Astrocyte (in vitro differentiated cells and primary cell): ENCODE data around the gene TOP3B. TPM values are rescaled to one million over a fixed set of nuclear protein-coding genes. Genes with fewer than 3 reads are reported as not detected.

Source experiments
- DNase-seq: peaks from one replicate; pipeline ENCODE4 v3.0.0-alpha.2; 2010; ENCODE audit warnings: low read depth
- FAIRE-seq: peaks from 2 replicates; lab custom pipeline; 2011; peaks lifted over from hg19 to GRCh38; lab: Jason Lieb, UNC
- H2AFZ ChIP-seq: 2 replicates; pipeline ENCODE4 v1.6.0; 2012; ENCODE audit warnings: low read depth, low read length, inconsistent platforms
- H3K27ac ChIP-seq: 2 replicates; pipeline ENCODE4 v1.5.1; 2011; ENCODE audit warnings: low read depth, low read length, inconsistent platforms
- H3K27me3 ChIP-seq: 2 replicates; pipeline ENCODE4 v1.6.0; 2011; ENCODE audit warnings: low read length, inconsistent platforms; ENCODE audit not compliant: insufficient read depth
- H3K36me3 ChIP-seq: 2 replicates; pipeline ENCODE4 v1.5.1; 2011; ENCODE audit warnings: low read length, inconsistent platforms; ENCODE audit not compliant: insufficient read depth
- H3K4me1 ChIP-seq: 2 replicates; pipeline ENCODE4 v1.5.1; 2011; ENCODE audit warnings: low read length, inconsistent platforms; ENCODE audit not compliant: insufficient read depth
- H3K4me2 ChIP-seq: 2 replicates; pipeline ENCODE4 v1.6.0; 2012; ENCODE audit warnings: low read length, inconsistent platforms
- H3K4me3 ChIP-seq: 2 replicates; pipeline ENCODE4 v1.5.1; 2011; ENCODE audit warnings: low read depth, mild to moderate bottlenecking, low read length, inconsistent platforms; ENCODE audit not compliant: insufficient read depth
- H3K79me2 ChIP-seq: 2 replicates; pipeline ENCODE4 v1.6.0; 2012; ENCODE audit warnings: mild to moderate bottlenecking, low read length, inconsistent platforms; ENCODE audit not compliant: insufficient read depth
- H3K9ac ChIP-seq: 2 replicates; pipeline ENCODE4 v1.6.0; 2012; ENCODE audit warnings: mild to moderate bottlenecking, low read length, inconsistent platforms
- H3K9me3 ChIP-seq: 2 replicates; pipeline ENCODE4 v1.5.1; 2012; ENCODE audit warnings: low read depth, mild to moderate bottlenecking, low read length, inconsistent platforms; ENCODE audit not compliant: insufficient read depth
- H4K20me1 ChIP-seq: 2 replicates; pipeline ENCODE4 v1.6.0; 2012; ENCODE audit warnings: low read length, inconsistent platforms; ENCODE audit not compliant: insufficient read depth
- H3K27ac Mint-ChIP-seq: one replicate; pipeline ENCODE4 v1.8.0; 2021; ENCODE audit warnings: mild to moderate bottlenecking, mixed read lengths; ENCODE audit not compliant: unreplicated experiment
- H3K27me3 Mint-ChIP-seq: one replicate; pipeline ENCODE4 v1.8.0; 2021; ENCODE audit warnings: low read depth, mixed read lengths; ENCODE audit not compliant: unreplicated experiment
- H3K36me3 Mint-ChIP-seq: one replicate; pipeline ENCODE4 v1.8.0; 2021; ENCODE audit warnings: low read depth, mixed read lengths; ENCODE audit not compliant: unreplicated experiment
- H3K4me1 Mint-ChIP-seq: one replicate; pipeline ENCODE4 v1.8.0; 2021; ENCODE audit warnings: low read depth, mixed read lengths; ENCODE audit not compliant: unreplicated experiment
- H3K4me3 Mint-ChIP-seq: one replicate; pipeline ENCODE4 v1.8.0; 2021; ENCODE audit warnings: mild to moderate bottlenecking, moderate library complexity, mixed read lengths; ENCODE audit not compliant: unreplicated experiment
- H3K9me3 Mint-ChIP-seq: one replicate; pipeline ENCODE4 v1.8.0; 2021; ENCODE audit warnings: mild to moderate bottlenecking, mixed read lengths; ENCODE audit not compliant: unreplicated experiment
- EZH2 ChIP-seq: IDR thresholded peaks from 2 replicates; pipeline ENCODE4 v1.6.1; 2012; ENCODE audit warnings: mild to moderate bottlenecking, low read length, inconsistent platforms; ENCODE audit not compliant: insufficient read depth
- total RNA-seq: library from RNA; stranded (reverse); gene quantifications from 2 replicates; pipeline ENCODE4 v1.2.1, GENCODE V29; 2021
- TF ChIP-seq, protein P1 (sequence below): IDR thresholded peaks from 2 replicates; pipeline ENCODE4 v1.5.1; 2011; ENCODE audit warnings: low read depth, mild to moderate bottlenecking, inconsistent platforms, low read length, moderate library complexity; ENCODE audit not compliant: insufficient read depth

The TOP3B gene
- total RNA-seq, 1 donor from 2014 or later: 37.3 TPM

DNA sequence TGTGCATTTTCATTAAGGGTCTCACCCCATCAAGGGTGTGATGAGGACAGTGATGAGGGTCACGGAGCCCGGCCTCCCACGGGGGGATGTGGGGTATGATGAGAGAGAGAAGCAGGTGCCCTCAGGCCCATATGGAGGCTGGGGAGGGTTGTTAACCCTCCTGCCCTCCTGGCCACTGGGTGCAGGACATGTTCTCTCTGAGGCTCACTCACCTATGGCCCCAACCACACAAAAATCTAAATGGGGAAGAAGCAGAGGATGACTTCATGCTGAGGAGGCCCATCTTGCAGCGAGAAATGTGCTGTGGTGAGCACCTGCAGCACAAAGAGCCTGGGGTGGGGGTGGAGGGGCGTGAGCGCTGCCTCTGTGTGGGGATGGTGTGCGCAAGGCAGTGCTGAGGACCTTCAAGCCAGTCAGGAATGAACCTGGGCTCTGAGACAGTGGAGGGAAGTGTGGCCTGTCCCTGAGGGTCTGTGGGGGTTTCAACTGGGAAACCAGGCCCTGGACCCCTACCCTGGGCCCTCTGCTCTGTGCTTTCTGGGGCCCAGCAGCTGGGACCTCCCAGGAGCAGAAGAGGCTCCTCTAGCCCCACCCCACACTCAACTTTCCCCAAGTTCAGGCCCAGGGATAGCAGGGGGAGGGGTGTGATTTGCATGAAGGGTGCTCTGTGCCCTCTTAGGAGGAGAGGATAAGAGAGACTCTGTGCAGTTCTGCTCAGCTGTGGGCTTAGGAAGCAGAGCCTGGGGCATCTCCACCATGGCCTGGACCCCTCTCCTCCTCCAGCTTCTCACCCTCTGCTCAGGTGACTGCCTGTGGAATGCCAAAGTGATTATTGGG, 43.0 kb upstream of the TOP3B start:
- peaks cover 4% of the 10 kb centered on the region for H3K27me3 Mint-ChIP-seq
- no peaks in the 10 kb centered on the region for H3K9me3 Mint-ChIP-seq

DNA sequence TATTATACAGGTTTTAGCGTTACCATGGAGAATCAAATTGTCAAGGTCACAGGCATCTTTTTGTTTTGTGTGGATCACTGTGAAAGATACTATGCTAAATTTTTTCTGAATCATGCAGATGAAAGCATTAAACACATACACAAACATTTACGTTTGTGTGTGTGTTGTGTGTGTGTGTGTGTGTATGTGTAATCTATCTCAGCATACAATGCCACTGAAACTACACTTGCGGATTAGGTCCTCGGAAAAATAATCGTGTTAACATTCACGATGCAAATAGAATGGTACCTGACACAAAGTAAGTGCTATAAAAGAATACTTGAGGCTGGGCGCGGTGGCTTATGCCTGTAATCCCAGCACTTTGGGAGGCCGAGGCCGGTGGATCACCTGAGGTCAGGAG, 41.9 kb upstream of the TOP3B start:
- no peaks in the 10 kb centered on the region for H3K27me3 ChIP-seq
- no peak overlapping the region for H3K27ac ChIP-seq
- H3K4me1 ChIP-seq: no peaks in the 10 kb centered on the region
- Mint-ChIP-seq H3K27me3 (peaks cover 4% of the 10 kb centered on the region), H3K27ac (no peak overlapping the region), H3K9me3 (no peaks in the 10 kb centered on the region), H3K36me3 (no peaks in the 10 kb centered on the region), H3K4me3 (no peak overlapping the region), H3K4me1 (peaks cover 9% of the 10 kb centered on the region)
- no peak for FAIRE-seq
- no peak overlapping the region for H2AFZ ChIP-seq
- H4K20me1 ChIP-seq: no peaks in the 10 kb centered on the region
- H3K4me3 ChIP-seq: no peak overlapping the region
- H3K9me3 ChIP-seq: no peaks in the 10 kb centered on the region
- H3K79me2 ChIP-seq: no peaks in the 10 kb centered on the region
- no peaks in the 10 kb centered on the region for H3K36me3 ChIP-seq
- DNase-seq: no peak
- TF ChIP-seq, protein P1, sequence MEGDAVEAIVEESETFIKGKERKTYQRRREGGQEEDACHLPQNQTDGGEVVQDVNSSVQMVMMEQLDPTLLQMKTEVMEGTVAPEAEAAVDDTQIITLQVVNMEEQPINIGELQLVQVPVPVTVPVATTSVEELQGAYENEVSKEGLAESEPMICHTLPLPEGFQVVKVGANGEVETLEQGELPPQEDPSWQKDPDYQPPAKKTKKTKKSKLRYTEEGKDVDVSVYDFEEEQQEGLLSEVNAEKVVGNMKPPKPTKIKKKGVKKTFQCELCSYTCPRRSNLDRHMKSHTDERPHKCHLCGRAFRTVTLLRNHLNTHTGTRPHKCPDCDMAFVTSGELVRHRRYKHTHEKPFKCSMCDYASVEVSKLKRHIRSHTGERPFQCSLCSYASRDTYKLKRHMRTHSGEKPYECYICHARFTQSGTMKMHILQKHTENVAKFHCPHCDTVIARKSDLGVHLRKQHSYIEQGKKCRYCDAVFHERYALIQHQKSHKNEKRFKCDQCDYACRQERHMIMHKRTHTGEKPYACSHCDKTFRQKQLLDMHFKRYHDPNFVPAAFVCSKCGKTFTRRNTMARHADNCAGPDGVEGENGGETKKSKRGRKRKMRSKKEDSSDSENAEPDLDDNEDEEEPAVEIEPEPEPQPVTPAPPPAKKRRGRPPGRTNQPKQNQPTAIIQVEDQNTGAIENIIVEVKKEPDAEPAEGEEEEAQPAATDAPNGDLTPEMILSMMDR: no peak
- no peak for TF ChIP-seq EZH2
- H3K9ac ChIP-seq: no peak overlapping the region
- H3K4me2 ChIP-seq: no peak overlapping the region

More for the DNA sequence above, 43.0 kb upstream of the TOP3B start:
- Mint-ChIP-seq H3K27ac (no peak overlapping the region), H3K4me3 (no peak overlapping the region), H3K36me3 (no peaks in the 10 kb centered on the region), H3K4me1 (peaks cover 9% of the 10 kb centered on the region)
- TF ChIP-seq EZH2: no peak
- TF ChIP-seq, protein P1: no peak
- H3K27me3 ChIP-seq: no peaks in the 10 kb centered on the region
- H3K79me2 ChIP-seq: no peaks in the 10 kb centered on the region
- no peaks in the 10 kb centered on the region for H3K9me3 ChIP-seq
- no peaks in the 10 kb centered on the region for H4K20me1 ChIP-seq
- no peak overlapping the region for H3K27ac ChIP-seq
- FAIRE-seq (no peak), DNase-seq (no peak)
- no peak overlapping the region for H3K4me3 ChIP-seq
- no peaks in the 10 kb centered on the region for H3K4me1 ChIP-seq
- H2AFZ ChIP-seq: no peak overlapping the region
- no peaks in the 10 kb centered on the region for H3K36me3 ChIP-seq
- no peak overlapping the region for H3K9ac ChIP-seq
- H3K4me2 ChIP-seq: no peak overlapping the region

DNA sequence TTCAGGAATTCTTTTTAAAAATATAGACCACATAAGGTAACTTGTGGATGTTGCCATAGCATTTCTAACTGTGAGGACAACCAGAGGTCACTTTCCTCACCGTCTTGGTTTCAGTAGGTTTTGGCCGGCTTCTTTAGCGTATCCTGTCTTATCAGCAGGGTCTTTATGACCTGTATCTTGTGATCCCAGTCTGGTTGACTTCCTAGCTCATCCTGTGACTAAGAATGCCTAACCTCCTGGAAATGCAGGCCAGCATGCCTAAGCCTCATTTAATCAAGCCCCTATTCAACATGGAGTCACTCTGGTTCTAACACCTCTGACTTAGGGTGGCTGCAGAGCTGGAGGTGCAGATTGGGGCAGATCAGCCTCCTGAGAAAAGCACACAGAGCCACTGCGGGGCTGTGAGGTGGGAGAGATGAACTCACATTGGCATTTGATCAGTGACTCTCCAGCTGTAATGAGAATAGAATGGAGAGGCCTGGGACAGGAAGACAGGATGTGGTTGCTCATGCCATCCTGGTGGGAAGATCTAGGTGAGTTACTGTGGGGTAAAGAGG, 41.1 kb upstream of the TOP3B start:
- peaks cover 4% of the 10 kb centered on the region for H3K27me3 Mint-ChIP-seq
- no peak overlapping the region for H3K4me3 ChIP-seq
- no peak overlapping the region for H2AFZ ChIP-seq
- H3K36me3 Mint-ChIP-seq: no peaks in the 10 kb centered on the region
- H3K27ac Mint-ChIP-seq: no peak overlapping the region
- no peak overlapping the region for H3K9ac ChIP-seq
- FAIRE-seq (no peak), DNase-seq (no peak)
- TF ChIP-seq, protein P1: no peak
- TF ChIP-seq EZH2: no peak
- H3K4me3 Mint-ChIP-seq: no peak overlapping the region
- H3K79me2 ChIP-seq: no peaks in the 10 kb centered on the region
- no peaks in the 10 kb centered on the region for H4K20me1 ChIP-seq
- peaks cover 9% of the 10 kb centered on the region for H3K4me1 Mint-ChIP-seq
- H3K9me3 ChIP-seq: no peaks in the 10 kb centered on the region
- no peaks in the 10 kb centered on the region for H3K27me3 ChIP-seq
- no peak overlapping the region for H3K27ac ChIP-seq
- H3K4me2 ChIP-seq: no peak overlapping the region
- no peaks in the 10 kb centered on the region for H3K9me3 Mint-ChIP-seq
- H3K4me1 ChIP-seq: no peaks in the 10 kb centered on the region
- no peaks in the 10 kb centered on the region for H3K36me3 ChIP-seq
